ENCODE results near the gene ARHGAP26.

Gene ARHGAP26

DNA sequence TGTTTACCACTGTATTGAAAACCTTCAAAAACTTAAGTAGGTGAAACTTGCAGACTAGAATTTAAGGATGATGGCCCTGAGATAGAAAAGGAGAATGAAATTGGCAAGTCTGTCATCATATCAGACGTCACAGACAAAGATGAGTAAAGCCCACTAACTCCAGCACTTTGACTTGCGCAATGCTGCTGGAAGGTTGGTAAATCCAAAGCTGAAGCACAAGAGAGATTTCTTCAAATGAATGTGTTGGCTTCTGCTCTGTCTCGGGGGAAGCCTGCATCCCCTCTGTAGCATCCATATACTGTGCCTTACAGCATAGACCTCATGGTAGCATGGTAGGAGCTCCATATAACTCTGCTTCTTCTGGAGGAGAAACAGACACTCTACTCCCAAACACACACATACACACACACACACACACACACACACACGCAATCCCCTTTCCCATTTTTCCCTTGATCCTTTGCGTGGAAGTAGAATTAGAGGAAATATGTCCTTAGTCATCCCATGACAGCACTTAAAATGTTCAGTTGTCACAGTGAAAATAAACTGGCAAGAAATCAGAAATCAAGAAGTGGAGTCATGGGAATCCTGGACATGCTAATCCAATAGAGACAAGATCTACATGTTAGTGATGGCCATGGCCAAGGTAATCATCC is 391.8 kb downstream of the ARHGAP26 start:
- no peak overlapping the region for H3K4me3 ChIP-seq (ENCODE audit: low read depth, low read length)
- TF ChIP-seq, protein P1, sequence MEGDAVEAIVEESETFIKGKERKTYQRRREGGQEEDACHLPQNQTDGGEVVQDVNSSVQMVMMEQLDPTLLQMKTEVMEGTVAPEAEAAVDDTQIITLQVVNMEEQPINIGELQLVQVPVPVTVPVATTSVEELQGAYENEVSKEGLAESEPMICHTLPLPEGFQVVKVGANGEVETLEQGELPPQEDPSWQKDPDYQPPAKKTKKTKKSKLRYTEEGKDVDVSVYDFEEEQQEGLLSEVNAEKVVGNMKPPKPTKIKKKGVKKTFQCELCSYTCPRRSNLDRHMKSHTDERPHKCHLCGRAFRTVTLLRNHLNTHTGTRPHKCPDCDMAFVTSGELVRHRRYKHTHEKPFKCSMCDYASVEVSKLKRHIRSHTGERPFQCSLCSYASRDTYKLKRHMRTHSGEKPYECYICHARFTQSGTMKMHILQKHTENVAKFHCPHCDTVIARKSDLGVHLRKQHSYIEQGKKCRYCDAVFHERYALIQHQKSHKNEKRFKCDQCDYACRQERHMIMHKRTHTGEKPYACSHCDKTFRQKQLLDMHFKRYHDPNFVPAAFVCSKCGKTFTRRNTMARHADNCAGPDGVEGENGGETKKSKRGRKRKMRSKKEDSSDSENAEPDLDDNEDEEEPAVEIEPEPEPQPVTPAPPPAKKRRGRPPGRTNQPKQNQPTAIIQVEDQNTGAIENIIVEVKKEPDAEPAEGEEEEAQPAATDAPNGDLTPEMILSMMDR (IDR thresholded peaks at IDR 0.05; ENCODE audit: borderline replicate concordance, insufficient read depth, low read depth, low read length), result no peak

DNA sequence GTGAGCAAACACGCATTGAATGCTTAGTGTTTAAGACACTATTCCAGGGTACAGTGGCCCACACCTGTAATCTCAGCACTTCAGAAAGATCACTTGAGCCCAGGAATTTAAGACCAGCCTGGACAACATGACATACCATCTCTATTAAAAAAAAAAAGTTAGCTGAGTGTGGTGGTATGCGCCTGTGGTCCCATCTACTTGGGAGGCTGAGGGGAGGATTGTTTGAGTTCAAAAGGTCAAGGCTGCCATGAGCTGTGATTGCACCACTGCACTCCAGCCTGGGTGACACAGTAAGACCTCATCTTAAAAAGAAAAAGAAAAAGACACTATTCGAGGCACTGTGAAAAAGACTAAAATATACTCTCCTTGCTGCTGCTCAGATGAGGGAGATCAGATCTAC is 392.6 kb downstream of the ARHGAP26 start:
- TF ChIP-seq, protein P1 (IDR thresholded peaks at IDR 0.05; ENCODE audit: borderline replicate concordance, insufficient read depth, low read depth, low read length), result no peak
- no peak overlapping the region for H3K4me3 ChIP-seq (ENCODE audit: low read depth, low read length)

GRCh38 chr5:143164557-143164956 is 394.4 kb downstream of the ARHGAP26 start:
- TF ChIP-seq, protein P1 (IDR thresholded peaks at IDR 0.05; ENCODE audit: borderline replicate concordance, insufficient read depth, low read depth, low read length), result no peak
- H3K4me3 ChIP-seq (ENCODE audit: low read depth, low read length), result no peak overlapping the region

DNA sequence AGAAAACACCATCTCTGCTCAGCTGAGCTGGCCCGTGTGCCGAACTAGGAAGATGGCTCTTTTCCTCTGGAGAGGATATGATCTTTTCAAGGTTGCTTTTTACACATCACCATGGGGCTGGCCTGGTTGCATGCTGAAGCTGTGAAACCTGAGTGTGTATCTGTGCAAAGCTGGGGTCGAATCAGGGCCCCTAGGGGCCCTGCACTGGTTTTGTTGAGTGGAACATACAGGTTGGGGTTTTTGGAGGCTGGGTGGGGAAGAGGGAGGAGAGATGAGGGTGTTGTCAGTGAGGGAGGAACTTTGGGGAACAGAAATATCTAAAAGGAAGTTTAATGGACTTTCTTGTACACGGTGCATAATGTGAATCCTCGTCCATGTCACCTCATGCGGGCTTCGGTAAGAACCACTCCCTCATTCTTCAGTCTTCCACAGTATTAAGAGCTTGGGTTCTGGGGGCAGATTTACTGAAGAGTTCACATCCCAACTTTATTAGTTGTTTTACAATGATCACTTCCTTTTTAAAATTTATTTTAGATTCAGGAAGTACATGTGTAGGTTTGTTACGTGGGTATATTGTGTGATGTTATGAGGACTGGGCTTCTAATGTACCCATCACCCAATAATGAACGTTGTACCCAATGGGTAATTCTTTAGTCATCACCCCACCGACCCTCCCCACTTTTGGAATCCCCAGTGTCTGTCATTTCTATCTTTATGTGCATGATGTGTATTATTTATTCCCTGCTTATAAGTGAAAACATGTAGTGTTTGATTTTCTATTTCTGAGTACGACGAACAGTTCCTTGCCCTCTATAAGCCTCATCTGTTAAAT is 395.1 kb downstream of the ARHGAP26 start:
- H3K4me3 ChIP-seq (ENCODE audit: low read depth, low read length), result no peak overlapping the region
- TF ChIP-seq, protein P1 (IDR thresholded peaks at IDR 0.05; ENCODE audit: borderline replicate concordance, insufficient read depth, low read depth, low read length), result no peak

GRCh38 chr5:143166090-143166489 is 395.9 kb downstream of the ARHGAP26 start:
- TF ChIP-seq, protein P1 (IDR thresholded peaks at IDR 0.05; ENCODE audit: borderline replicate concordance, insufficient read depth, low read depth, low read length), result no peak
- H3K4me3 ChIP-seq (ENCODE audit: low read depth, low read length), result no peak overlapping the region

DNA sequence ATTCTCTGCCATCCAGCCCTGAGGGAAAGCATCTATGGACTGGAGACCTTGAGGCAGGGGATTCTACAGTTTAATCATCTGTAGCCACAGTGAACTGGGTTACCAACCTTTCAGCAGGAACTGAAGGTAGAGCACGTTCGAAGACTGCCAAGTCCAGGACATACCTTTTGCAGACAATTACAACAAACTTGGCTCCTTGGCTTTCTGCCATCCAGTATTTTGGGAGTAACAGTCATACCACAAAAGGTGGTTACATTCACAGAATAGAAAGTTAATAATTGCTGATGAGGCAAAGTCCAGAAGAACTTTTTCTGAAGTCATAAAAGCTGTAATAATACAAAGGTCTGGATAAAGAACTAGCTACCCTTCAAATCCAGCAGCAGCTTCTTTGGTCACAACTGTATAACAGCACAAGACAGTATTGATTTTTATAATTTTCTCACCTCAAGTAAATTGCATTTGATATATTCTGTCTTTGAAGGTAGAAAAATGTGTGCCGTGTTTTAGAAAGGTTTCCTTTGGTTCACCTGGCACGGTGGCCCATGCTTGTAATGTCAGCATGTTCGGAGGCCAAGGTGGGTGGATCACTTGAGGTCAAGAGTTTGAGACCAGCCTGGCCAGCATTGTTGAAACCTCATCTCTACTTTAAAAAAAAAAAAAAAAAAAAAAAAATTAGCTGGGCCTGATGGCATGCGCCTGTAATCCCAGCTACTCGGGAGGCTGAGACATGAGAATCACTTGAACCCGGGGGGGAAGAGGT is 396.7 kb downstream of the ARHGAP26 start:
- H3K4me3 ChIP-seq (ENCODE audit: low read depth, low read length), result no peak overlapping the region
- TF ChIP-seq, protein P1 (IDR thresholded peaks at IDR 0.05; ENCODE audit: borderline replicate concordance, insufficient read depth, low read depth, low read length), result no peak
